OCI-LY1 (cell line): Measurements from ENCODE around the gene FNBP1.

Experiments used
- H2AFZ ChIP-seq: fragments of 200-600 bp; sonication (generic), shearing (Covaris generic); 2 replicates; pipeline ENCODE4 v1.6.0; 2014; ENCODE audit warnings: antibody characterized with exemption, mild to moderate bottlenecking, low read length
- H3F3A ChIP-seq: fragments of 200-600 bp; sonication (generic), shearing (Covaris generic); 2 replicates; pipeline ENCODE4 v1.6.0; 2014; ENCODE audit warnings: mild to moderate bottlenecking, antibody characterized with exemption, low read length, moderate library complexity; ENCODE audit not compliant: insufficient read depth
- H3K27ac ChIP-seq: fragments of 200-600 bp; sonication (generic); 2 replicates; pipeline ENCODE4 v1.5.1; 2014; ENCODE audit warnings: low read length, mixed run types, mild to moderate bottlenecking, low read depth; ENCODE audit not compliant: poor library complexity, severe bottlenecking
- H3K27me3 ChIP-seq: fragments of 200-600 bp; sonication (generic); 2 replicates; pipeline ENCODE4 v1.6.0; 2014; ENCODE audit warnings: antibody characterized with exemption, mild to moderate bottlenecking, low read length, moderate library complexity; ENCODE audit not compliant: insufficient read depth
- H3K36me3 ChIP-seq: fragments of 200-600 bp; sonication (generic); 2 replicates; pipeline ENCODE4 v1.6.1; 2014; ENCODE audit warnings: mild to moderate bottlenecking, antibody characterized with exemption, low read length, moderate library complexity, mixed read lengths; ENCODE audit not compliant: insufficient read depth
- H3K4me1 ChIP-seq: fragments of 200-600 bp; sonication (generic); 2 replicates; pipeline ENCODE4 v1.5.1; 2014; ENCODE audit warnings: mild to moderate bottlenecking, low read length, moderate library complexity; ENCODE audit not compliant: insufficient read depth, severe bottlenecking
- H3K4me2 ChIP-seq: fragments of 200-600 bp; sonication (generic), shearing (Covaris generic); 2 replicates; pipeline ENCODE4 v1.6.1; 2014; ENCODE audit warnings: low read length
- H3K4me3 ChIP-seq: fragments of 200-600 bp; sonication (generic); 2 replicates; pipeline ENCODE4 v1.5.1; 2014; ENCODE audit warnings: low read length, low read depth, mild to moderate bottlenecking, mixed read lengths; ENCODE audit not compliant: poor library complexity, severe bottlenecking
- H3K79me2 ChIP-seq: fragments of 200-600 bp; shearing (Covaris generic); 2 replicates; pipeline ENCODE4 v1.6.1; 2016; ENCODE audit warnings: mixed run types, low read length, mixed read lengths; ENCODE audit not compliant: insufficient read depth
- H3K9ac ChIP-seq: fragments of 200-600 bp; sonication (generic), shearing (Covaris generic); 2 replicates; pipeline ENCODE4 v1.6.1; 2014; ENCODE audit warnings: mild to moderate bottlenecking, low read length, mixed read lengths
- H3K9me2 ChIP-seq: fragments of 200-600 bp; sonication (generic), shearing (Covaris generic); 2 replicates; pipeline ENCODE4 v1.6.1; 2014; ENCODE audit warnings: low read depth, mild to moderate bottlenecking, low read length, mixed read lengths
- H3K9me3 ChIP-seq: fragments of 200-600 bp; shearing (Covaris generic); 2 replicates; pipeline ENCODE4 v1.6.1; 2014; ENCODE audit warnings: low read length, mixed read lengths
- H4K20me1 ChIP-seq: fragments of 200-600 bp; sonication (generic), shearing (Covaris generic); 2 replicates; pipeline ENCODE4 v1.6.0; 2016; ENCODE audit warnings: mild to moderate bottlenecking, low read length; ENCODE audit not compliant: insufficient read depth
- EZH2 ChIP-seq: fragments of 200-600 bp; sonication (generic), shearing (Covaris generic); IDR thresholded peaks from 2 replicates; pipeline ENCODE4 v1.8.0; 2017; ENCODE audit warnings: borderline replicate concordance, mixed run types, mild to moderate bottlenecking, antibody characterized with exemption, low read length, moderate library complexity, mixed read lengths
- TF ChIP-seq, protein P1 (sequence below): fragments of 200-600 bp; sonication (generic), shearing (Covaris generic); IDR thresholded peaks from 2 replicates; pipeline ENCODE4 v1.5.1; 2017; ENCODE audit warnings: mild to moderate bottlenecking, antibody characterized with exemption, low read length, moderate library complexity, mixed read lengths

Gene FNBP1

DNA sequence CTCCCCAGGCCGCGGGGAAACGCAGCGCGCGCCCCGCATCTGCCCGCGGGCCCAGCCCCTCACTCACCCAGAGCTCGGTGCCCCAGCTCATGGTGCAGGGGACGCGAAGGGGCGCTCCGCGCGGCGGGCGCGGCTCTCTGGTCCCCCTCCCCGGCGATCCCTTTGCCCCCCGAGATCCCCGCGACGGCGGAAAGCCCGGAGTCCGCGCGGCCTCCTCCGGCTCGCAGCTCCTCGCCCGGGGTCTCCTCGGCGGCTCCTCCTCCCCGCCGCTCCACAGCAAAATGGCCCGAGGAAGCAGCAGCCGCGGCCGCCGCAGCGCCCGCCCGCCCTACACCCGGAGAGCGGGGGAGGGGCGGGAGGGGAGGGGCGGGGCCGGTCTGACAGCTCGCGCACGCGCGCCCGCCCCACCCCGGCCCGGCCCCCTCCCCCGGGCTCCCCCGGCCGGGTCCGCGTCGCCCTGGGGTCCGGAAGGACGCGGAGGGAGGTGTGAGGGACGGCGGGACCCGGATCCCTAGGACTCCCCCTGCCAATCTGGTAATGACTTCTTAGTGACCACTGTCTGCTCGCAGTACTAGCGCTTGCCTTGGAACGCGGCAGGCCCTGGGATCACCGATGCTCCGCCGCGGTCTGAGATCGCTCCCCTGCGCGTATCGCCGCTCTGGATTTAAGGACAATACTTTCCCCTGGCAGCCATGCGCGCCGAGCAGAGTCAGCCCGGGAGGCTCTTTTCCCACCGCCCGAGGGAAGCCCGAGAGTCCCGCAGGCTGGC is at the start of gene FNBP1:
Gene FNBP1, minus strand, starts transcription at position 305 of the 769 bp plus-strand sequence. Its CDS starts 214 bp downstream, at position 91.
- Histone ChIP-seq H3K79me2 (no peaks in the 10 kb centered on the region), H3K27ac (no peak within 1 kb of the TSS), H3K9me3 (no peaks in the 10 kb centered on the region), H3K4me2 (peak within 1 kb of the TSS; percentile 80), H3K9me2 (no peaks in the 10 kb centered on the region), H3K36me3 (no peaks in the 10 kb centered on the region), H4K20me1 (no peaks in the 10 kb centered on the region), H3K9ac (peak within 1 kb of the TSS; percentile 71), H3F3A (no peaks in the 10 kb centered on the region), H3K4me1 (peaks cover 54% of the 10 kb centered on the region), H3K4me3 (peak within 1 kb of the TSS; percentile 88), H3K27me3 (peaks cover 3% of the 10 kb centered on the region; the same call in 1 of the 2 replicates), H2AFZ (no peak within 1 kb of the TSS)
- TF ChIP-seq EZH2 = no peak
- TF ChIP-seq, protein P1, sequence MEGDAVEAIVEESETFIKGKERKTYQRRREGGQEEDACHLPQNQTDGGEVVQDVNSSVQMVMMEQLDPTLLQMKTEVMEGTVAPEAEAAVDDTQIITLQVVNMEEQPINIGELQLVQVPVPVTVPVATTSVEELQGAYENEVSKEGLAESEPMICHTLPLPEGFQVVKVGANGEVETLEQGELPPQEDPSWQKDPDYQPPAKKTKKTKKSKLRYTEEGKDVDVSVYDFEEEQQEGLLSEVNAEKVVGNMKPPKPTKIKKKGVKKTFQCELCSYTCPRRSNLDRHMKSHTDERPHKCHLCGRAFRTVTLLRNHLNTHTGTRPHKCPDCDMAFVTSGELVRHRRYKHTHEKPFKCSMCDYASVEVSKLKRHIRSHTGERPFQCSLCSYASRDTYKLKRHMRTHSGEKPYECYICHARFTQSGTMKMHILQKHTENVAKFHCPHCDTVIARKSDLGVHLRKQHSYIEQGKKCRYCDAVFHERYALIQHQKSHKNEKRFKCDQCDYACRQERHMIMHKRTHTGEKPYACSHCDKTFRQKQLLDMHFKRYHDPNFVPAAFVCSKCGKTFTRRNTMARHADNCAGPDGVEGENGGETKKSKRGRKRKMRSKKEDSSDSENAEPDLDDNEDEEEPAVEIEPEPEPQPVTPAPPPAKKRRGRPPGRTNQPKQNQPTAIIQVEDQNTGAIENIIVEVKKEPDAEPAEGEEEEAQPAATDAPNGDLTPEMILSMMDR = no peak

DNA sequence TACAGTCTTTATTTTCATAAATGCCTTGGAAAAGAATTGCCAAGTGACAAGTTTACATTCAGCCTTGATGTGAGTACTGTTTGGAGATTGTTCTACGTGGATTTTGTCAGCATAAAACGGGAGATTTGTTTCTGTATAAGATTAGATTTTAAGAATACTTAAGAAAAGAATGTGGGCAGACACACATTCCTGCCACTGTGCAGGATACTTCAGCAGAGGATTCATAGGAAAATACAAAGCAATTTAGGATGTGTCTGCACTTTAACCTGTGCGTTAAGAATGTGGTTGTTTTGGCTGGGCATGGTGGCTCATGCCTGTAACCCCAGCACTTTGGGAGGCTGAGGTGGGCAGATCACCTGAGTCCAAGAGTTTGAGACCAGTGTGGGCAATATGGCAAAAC is 47.9 kb upstream of the FNBP1 start:
- Histone ChIP-seq H3K27ac (no peak overlapping the region), H3K9me2 (no peaks in the 10 kb centered on the region), H3K27me3 (no peaks in the 10 kb centered on the region), H2AFZ (no peak overlapping the region), H4K20me1 (no peaks in the 10 kb centered on the region), H3K4me1 (no peaks in the 10 kb centered on the region), H3K9me3 (no peaks in the 10 kb centered on the region), H3K4me2 (no peak overlapping the region), H3K9ac (no peak overlapping the region), H3F3A (no peaks in the 10 kb centered on the region), H3K4me3 (no peak overlapping the region), H3K79me2 (no peaks in the 10 kb centered on the region), H3K36me3 (peaks cover 40% of the 10 kb centered on the region)
- no peak for TF ChIP-seq EZH2
- TF ChIP-seq, protein P1 = no peak

GRCh38 chr9:130089141-130089540 is 46.2 kb upstream of the FNBP1 start:
- H3K9ac ChIP-seq = no peak overlapping the region
- H3K9me3 ChIP-seq = no peaks in the 10 kb centered on the region
- no peaks in the 10 kb centered on the region for H3K4me1 ChIP-seq
- no peaks in the 10 kb centered on the region for H3K9me2 ChIP-seq
- H3K27ac ChIP-seq = no peak overlapping the region
- H2AFZ ChIP-seq = no peak overlapping the region
- H3K79me2 ChIP-seq = no peaks in the 10 kb centered on the region
- TF ChIP-seq EZH2 = no peak
- TF ChIP-seq, protein P1 = no peak
- H4K20me1 ChIP-seq = no peaks in the 10 kb centered on the region
- H3F3A ChIP-seq = no peaks in the 10 kb centered on the region
- no peaks in the 10 kb centered on the region for H3K27me3 ChIP-seq
- H3K4me2 ChIP-seq = no peak overlapping the region
- peaks cover 41% of the 10 kb centered on the region for H3K36me3 ChIP-seq
- no peak overlapping the region for H3K4me3 ChIP-seq
